HG03558 (cell line): ENCODE measurements around the gene APP.

Source experiments
- ATAC-seq: cut with Tn5 transposase; IDR thresholded peaks from one replicate; pipeline ENCODE4 v1.9.1; 2021; ENCODE audit warnings: moderate number of reproducible peaks; ENCODE audit not compliant: unreplicated experiment; ENCODE audit errors: extremely low read depth

APP gene

GRCh38 chr21:25960402-25960801 is 210.2 kb downstream of the APP start:
- no peak for ATAC-seq

DNA sequence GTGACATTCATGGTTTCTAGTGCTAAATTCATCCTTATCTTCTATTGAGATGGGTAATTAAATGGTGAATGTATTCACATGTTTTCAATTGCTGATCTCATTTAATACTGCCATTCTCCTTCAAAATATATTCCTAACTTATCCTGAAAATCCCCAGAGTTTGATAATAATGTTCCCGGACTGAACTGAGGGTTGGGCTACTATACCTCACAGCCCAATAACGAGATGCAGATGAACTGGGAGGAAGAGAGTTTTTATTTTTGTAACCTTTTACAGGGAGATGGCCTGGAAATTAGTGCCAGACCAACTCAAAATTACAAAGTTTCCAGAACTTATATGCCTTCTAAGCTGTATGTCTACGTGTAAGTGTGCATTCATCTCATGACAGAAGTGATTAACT is 210.8 kb downstream of the APP start:
- ATAC-seq, result no peak

DNA sequence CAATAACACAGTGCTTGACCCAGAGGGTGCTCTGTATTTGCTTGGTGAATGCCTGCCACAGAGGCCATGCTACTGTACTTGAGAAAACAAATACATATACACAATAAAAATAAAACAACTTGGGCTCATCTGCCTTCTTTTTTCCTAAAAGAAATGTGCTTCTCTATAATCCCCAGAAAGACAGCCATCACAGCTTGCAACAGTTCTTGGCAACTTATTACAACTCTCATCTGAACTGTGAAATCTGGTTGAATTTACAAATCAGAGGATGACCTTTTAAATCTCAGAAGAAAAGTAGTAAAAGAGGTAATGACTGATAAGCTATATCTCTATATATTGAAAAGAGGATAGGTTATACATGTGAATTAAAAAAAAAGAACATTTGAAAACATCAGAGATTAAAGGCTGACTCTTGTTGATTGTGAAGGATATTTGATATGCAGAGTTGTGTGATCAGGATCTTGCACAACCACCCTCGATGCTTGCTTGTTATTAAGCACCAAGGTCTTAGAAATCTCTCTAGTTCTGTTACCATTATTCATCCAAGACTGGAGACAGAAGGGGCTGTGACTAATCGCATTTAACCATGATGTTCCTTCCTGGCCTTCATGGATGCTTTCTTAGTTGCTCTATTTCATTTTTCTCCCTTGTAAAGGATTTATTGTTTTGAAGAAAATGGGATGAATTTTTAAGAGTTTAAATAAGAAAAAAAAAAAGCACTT is 213.4 kb downstream of the APP start:
- no peak for ATAC-seq

DNA sequence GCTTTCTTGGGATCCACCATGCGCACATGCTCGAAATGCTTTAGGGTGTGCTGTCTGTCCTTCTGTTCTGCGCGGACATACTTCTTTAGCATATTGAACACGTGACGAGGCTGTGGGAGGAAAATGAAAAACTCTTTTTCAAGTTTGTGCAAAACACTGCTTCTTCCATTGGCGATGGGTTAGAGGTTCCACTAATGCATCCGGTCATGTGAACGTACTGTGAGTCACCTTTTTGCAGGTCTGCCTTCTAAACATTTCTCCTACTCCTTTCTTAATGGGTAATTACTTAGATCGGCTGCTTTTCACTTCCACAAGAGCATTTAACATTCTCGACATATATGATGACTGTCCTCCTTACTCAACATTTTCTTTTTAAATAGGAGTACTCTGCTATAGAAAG is 214.9 kb downstream of the APP start:
- ATAC-seq, result no peak

GRCh38 chr21:25953659-25954058 is 216.9 kb downstream of the APP start:
- no peak for ATAC-seq

- no peak for ATAC-seq
Observed at GRCh38 chr21:25953196-25953595, 217.4 kb downstream of the APP start.

DNA sequence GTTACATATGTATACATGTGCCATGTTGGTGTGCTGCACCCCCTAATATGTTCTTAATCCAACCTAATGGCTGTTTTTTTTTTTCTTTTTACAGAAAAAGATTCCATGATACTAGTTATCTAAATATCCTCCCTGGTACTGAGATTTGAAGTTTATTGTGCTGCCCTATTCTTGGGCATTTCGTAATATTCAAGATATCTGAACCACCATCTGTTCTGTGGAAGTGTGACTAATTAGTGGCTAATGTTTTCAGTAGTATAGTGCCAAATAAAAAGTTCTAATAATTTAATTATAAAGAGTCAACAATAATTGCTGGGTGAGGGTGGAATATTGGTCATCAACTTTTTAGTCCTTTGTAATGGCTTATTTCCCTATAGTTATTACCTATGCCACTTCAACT is 218.3 kb downstream of the APP start:
- no peak for ATAC-seq

DNA sequence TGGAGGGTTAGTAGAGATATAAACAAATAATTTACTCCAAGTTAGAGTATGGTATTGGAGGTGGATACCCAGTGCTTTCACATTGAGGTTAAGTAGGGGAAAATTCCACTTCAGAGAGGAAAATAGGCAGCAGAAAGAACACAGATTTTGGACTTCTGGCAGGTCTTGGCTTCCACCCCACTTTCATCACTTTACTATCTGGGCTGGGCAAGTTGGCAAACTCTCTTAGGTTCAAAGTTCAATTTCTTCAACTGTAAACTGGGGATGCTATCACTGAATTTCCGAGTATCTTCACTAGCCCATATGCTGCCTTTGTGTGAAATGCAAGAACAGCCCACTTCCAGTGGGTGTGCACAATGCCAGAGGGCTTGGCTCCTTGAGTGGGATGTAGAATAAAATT is 220.9 kb downstream of the APP start:
- ATAC-seq, result no peak

- no peak for ATAC-seq
Observed at GRCh38 chr21:25944672-25945213, 225.8 kb downstream of the APP start.

- ATAC-seq, result no peak
Observed at GRCh38 chr21:25944082-25944481, 226.5 kb downstream of the APP start.

- no peak for ATAC-seq
Observed at GRCh38 chr21:25942135-25942534, 228.4 kb downstream of the APP start.

GRCh38 chr21:25939396-25939761 is 231.2 kb downstream of the APP start:
- no peak for ATAC-seq

DNA sequence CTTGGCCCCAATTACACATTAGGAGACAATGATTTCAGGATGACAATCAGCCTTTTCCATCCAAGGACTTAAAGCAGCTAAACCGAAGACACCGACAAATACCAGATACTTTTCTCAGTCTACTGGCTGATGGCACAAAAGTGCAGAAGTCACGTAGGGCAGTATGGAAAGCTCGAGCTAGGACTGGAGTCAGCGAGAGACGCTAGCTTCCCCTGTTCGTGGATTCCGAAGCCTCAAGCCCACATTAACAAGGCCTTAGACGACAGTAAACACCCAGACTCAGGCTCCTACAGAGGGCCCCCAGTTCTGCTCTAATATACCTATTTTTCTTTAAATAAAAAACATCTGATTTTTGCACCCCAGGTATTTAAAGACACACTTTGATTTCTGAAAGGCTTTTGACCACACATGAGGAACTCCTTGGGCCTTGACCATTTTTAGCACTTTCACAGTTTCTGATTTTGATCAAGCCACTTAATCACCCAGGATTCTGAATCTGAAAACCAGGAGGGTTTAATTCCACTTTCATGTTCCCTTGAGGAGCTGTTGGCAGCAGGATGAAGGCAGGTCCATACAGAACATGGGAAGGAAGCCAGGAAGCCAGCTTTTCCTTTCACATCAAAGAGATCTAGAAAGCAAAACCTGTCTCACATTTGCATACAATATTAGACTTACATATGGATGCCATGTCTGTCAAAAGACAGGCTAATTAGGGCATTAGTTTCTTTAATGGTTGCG is 231.7 kb downstream of the APP start:
- no peak for ATAC-seq

- ATAC-seq, result no peak
Observed at GRCh38 chr21:25936776-25937175, 233.8 kb downstream of the APP start.

DNA sequence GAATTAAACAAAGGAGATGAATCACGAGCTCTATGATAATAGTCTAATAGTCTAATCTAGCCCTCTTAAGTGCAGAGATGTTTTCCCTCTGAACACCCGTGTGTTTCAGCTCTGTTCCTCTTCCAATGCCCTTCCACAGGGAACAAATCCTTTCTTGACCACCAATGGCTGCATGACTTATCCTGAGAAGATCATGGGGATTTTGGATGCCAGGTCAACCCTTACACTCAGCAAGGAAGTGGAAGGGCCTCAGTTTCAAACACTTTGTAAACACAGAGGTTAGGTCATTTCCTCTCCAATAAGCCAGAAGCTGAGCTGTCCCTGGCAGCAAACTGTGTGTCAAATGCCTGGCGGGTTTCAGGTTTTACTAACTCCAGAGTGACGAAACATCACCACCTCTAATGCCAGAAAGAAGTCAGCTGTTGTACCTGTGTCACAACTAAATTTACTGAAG is 235.8 kb downstream of the APP start:
- no peak for ATAC-seq

- ATAC-seq, result no peak
Observed at GRCh38 chr21:25934130-25934529, 236.4 kb downstream of the APP start.

GRCh38 chr21:25931765-25932164 is 238.8 kb downstream of the APP start:
- no peak for ATAC-seq

DNA sequence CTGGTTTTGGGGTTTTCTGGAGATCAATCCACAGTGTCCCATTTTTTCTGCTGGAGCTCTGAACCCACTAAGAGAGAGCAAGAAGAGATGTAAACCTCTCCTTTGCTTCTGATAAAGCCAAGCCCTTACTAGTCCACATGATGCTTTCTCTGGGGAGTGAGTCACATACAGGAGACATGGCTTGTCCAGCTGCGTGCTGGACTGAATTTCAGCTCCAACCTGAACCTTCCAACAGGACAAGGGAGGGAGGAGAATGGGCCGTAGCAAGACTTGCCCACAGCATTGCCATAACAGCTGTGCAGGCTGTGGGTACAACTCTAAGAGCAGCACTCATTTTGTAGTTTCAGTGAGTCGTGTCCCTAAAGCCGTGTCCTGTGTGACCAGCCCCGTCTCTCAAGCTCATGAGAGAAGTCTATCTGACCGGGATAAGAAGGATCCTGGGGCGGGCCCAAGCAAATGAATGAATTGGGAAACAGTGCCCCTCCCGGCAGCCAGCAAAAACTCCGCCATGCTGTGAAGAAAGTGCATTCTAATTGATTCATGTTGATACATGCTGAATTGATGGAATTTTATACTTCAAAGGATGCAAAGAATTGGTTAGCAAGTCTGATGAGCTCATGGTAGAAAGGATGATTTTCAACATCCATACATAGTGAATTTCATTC is 240.6 kb downstream of the APP start:
- ATAC-seq, result no peak

GRCh38 chr21:25927195-25927880 is 243.2 kb downstream of the APP start:
- ATAC-seq, result no peak

DNA sequence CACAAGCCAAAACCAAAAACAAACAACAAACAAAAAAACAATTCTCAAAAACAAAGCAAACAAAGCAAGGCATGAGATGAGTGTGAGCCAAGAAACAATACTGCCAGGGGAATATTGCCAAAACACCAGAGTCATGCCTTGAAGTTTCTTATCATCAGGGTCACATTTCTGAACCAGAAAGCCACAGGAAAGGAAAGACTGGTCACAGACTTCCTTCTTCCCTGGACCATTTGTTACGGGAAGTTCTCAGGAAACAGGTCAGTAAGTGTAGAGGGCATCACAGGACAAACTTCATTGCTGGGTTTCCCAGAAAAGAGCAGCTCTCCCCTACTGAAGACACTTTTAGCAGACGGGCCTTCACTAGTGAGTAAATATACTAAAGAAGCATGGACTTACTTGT is 244.6 kb downstream of the APP start:
- no peak for ATAC-seq
